ENCODE measurements around the gene UBTF.

DNA sequence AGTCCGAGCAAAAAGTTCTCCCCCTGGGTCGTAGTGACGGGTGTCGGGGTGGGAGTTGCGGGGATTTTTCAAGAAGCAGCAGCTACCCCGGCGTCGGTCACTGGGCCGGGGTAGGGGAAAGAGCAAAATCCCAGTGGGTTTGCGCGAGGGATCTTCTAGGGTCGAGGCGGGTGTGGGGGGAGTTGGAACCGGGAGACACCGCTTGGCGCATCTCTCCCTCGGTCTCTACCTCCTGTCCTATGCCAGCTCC lies 2.3 kb upstream of the UBTF start:
- TF ChIP-seq, protein P1, sequence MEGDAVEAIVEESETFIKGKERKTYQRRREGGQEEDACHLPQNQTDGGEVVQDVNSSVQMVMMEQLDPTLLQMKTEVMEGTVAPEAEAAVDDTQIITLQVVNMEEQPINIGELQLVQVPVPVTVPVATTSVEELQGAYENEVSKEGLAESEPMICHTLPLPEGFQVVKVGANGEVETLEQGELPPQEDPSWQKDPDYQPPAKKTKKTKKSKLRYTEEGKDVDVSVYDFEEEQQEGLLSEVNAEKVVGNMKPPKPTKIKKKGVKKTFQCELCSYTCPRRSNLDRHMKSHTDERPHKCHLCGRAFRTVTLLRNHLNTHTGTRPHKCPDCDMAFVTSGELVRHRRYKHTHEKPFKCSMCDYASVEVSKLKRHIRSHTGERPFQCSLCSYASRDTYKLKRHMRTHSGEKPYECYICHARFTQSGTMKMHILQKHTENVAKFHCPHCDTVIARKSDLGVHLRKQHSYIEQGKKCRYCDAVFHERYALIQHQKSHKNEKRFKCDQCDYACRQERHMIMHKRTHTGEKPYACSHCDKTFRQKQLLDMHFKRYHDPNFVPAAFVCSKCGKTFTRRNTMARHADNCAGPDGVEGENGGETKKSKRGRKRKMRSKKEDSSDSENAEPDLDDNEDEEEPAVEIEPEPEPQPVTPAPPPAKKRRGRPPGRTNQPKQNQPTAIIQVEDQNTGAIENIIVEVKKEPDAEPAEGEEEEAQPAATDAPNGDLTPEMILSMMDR (IDR thresholded peaks at IDR 0.05; ENCODE audit: borderline replicate concordance, extremely low read depth, low read length, poor library complexity, severe bottlenecking) = no peak
- no peak for TF ChIP-seq EZH2 (IDR thresholded peaks at IDR 0.05; ENCODE audit: borderline replicate concordance, low read depth, low read length, severe bottlenecking)

Data from DND-41 (cell line).